Activated CD4-positive, alpha-beta T cell treated with anti-CD3 and anti-CD28 coated beads, Interleukin-2, amount 10 ng/mL, durations not matched to agents 7 days and 5 days (primary cell): ENCODE data around the gene IL36B. TPM values are rescaled to one million over a fixed set of nuclear protein-coding genes. Genes with fewer than 3 reads are reported as not detected.
A peak's percentile ranks its signal among the peaks of the same experiment; 100 is the strongest.

Source experiments
- CTCF ChIA-PET: fragments of 350-600 bp; sonication (Branson Sonifier 250); formaldehyde crosslinking; loops from one replicate; lab custom pipeline; 2021; ENCODE audit warnings: antibody characterized with exemption; lab: Charles Lee
- POLR2A ChIA-PET: fragments of 350-600 bp; sonication (Branson Sonifier 250); formaldehyde crosslinking; loops from one replicate; lab custom pipeline; 2021; ENCODE audit warnings: antibody characterized with exemption; lab: Charles Lee
- DNase-seq: peaks from one replicate; pipeline ENCODE4 v3.0.0-alpha.2; 2020
- H3K27ac Mint-ChIP-seq: one replicate; pipeline ENCODE4 v1.8.0; 2021; ENCODE audit warnings: mild to moderate bottlenecking, moderate library complexity, mixed read lengths
- H3K27me3 Mint-ChIP-seq: one replicate; pipeline ENCODE4 v1.8.0; 2021; ENCODE audit warnings: mixed read lengths
- H3K36me3 Mint-ChIP-seq: one replicate; pipeline ENCODE4 v1.8.0; 2021; ENCODE audit warnings: low read depth, mixed read lengths
- H3K4me1 Mint-ChIP-seq: one replicate; pipeline ENCODE4 v1.8.0; 2021; ENCODE audit warnings: mixed read lengths
- H3K4me3 Mint-ChIP-seq: one replicate; pipeline ENCODE4 v1.8.0; 2021; ENCODE audit warnings: mild to moderate bottlenecking, moderate library complexity, mixed read lengths
- H3K9me3 Mint-ChIP-seq: one replicate; pipeline ENCODE4 v1.8.0; 2021; ENCODE audit warnings: mixed read lengths
- total RNA-seq, 2 experiments: library from RNA; stranded (reverse); gene quantifications; one replicate each; pipeline ENCODE4 v1.2.3, GENCODE V29; 2021

Gene IL36B
- total RNA-seq, 2 experiments from 2014 or later, result not detected

DNA sequence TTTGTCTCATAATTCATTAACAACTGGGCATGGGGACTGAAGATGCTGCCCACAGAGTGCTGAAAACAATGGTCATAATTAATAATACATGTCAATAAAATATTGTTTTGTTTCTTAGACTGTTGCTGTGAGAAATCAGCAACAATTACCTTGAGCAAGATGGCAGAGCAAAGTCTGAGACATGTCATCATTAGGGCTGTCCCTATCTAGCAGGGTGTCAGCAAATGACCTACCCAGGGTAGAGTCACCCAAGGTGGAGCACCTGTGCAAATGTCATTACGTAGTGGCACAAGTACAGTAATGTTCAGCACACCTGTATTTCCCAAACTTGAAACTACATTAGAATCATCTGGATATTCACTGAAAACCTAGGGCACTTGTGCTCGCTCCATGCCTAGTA is 58.0 kb downstream of the IL36B start:
- Mint-ChIP-seq H3K4me3 (no peak overlapping the region), H3K4me1 (peaks cover 36% of the 10 kb centered on the region)
- POLR2A ChIA-PET, result no interaction called here

GRCh38 chr2:112993831-112994230 is 58.8 kb downstream of the IL36B start:
- ChIA-PET POLR2A (no interaction called here), CTCF (no interaction called here)
- DNase-seq, result no peak
- Mint-ChIP-seq H3K4me3 (no peak overlapping the region), H3K9me3 (peaks cover 42% of the 10 kb centered on the region), H3K36me3 (peaks cover 37% of the 10 kb centered on the region), H3K27ac (no peak overlapping the region), H3K27me3 (peaks cover 7% of the 10 kb centered on the region), H3K4me1 (peaks cover 36% of the 10 kb centered on the region)

More for the DNA sequence above, 58.0 kb downstream of the IL36B start:
- Mint-ChIP-seq H3K27me3 (peaks cover 7% of the 10 kb centered on the region), H3K36me3 (peaks cover 42% of the 10 kb centered on the region), H3K27ac (no peak overlapping the region), H3K9me3 (peaks cover 44% of the 10 kb centered on the region)
- DNase-seq, result no peak
- CTCF ChIA-PET, result no interaction called here

DNA sequence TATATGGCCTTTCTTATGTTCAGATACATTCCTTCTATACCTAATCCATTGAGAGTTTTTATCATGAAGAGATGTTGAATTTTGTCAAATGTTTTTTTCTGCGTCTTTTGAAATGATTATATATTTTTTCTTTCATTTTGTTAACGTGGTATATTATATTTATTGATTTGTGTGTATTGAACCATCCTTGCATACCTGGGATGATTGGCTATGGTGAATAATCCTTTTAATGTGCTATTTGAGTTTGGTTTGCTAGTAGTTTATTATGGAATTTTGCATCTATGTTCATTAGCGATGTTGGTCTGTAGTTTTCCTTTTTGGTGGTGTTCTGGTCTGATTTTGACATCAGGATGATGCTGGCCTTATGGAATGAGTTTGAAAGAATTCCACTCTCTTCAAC is 63.1 kb downstream of the IL36B start:
- POLR2A ChIA-PET, result interaction anchor here (0.7 kb wide), 1 partner anchor 10 kb away, joined by 3 read pairs; no protein-coding TSS in a partner anchor
- CTCF ChIA-PET, result no interaction called here

DNA sequence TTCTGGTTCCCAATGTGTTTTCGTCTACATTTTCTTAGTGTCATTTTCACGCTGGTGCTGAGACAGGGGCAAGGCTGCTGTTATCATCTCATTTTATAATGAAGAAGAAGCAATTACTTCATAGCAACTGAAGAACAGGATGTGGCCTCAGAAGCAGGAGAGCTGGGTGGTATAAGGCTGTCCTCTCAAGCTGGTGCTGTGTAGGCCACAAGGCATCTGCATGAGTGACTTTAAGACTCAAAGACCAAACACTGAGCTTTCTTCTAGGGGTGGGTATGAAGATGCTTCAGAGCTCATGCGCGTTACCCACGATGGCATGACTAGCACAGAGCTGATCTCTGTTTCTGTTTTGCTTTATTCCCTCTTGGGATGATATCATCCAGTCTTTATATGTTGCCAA is 67.6 kb downstream of the IL36B start:
- Mint-ChIP-seq H3K27me3 (peaks cover 2% of the 10 kb centered on the region), H3K9me3 (peaks cover 21% of the 10 kb centered on the region), H3K4me3 (no peak overlapping the region), H3K27ac (peak overlapping the region; percentile 58), H3K36me3 (peaks cover 11% of the 10 kb centered on the region), H3K4me1 (peaks cover 25% of the 10 kb centered on the region)
- ChIA-PET CTCF (interaction anchor here (0.7 to 1.2 kb wide), 3 partner anchors 15 to 29 kb away, joined by 3 read pairs; no protein-coding TSS in a partner anchor), POLR2A (interaction anchor here (0.9 kb wide), 1 partner anchor 11 kb away, joined by 3 read pairs; no protein-coding TSS in a partner anchor)
- peak; percentile 66 for DNase-seq

More for the DNA sequence above, 63.1 kb downstream of the IL36B start:
- Mint-ChIP-seq H3K4me3 (no peak overlapping the region), H3K4me1 (peaks cover 19% of the 10 kb centered on the region), H3K27ac (no peak overlapping the region), H3K9me3 (peaks cover 48% of the 10 kb centered on the region), H3K36me3 (peaks cover 35% of the 10 kb centered on the region), H3K27me3 (peaks cover 9% of the 10 kb centered on the region)
- no peak for DNase-seq

DNA sequence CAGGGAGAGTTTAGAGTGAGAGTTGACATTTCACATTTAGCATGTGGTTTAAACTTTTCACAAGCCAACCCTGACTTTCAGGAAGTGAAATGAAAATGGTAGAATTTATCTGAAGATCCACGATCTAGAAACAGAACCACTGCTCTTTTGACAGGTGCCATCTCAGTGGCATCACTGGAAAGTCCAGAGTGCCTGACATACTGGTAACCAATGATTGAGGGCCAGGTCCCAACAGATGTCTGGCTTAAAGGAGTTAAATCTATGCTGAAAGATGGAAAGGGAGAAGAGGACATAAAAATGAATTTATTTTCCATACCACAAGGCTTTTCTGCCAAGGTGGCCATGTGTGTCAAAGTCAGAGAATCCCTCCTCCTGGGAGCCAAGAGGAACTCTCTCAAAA is 72.1 kb downstream of the IL36B start:
- DNase-seq, result no peak
- no peak overlapping the region for H3K4me3 Mint-ChIP-seq
- H3K36me3 Mint-ChIP-seq, result no peaks in the 10 kb centered on the region
- CTCF ChIA-PET, result interaction anchor here (1.1 to 1.2 kb wide), 2 partner anchors 39 to 231 kb away, joined by 4 read pairs; no protein-coding TSS in a partner anchor
- peaks cover 26% of the 10 kb centered on the region for H3K4me1 Mint-ChIP-seq
- POLR2A ChIA-PET, result no interaction called here
- no peak overlapping the region for H3K27ac Mint-ChIP-seq
- no peaks in the 10 kb centered on the region for H3K9me3 Mint-ChIP-seq
- no peaks in the 10 kb centered on the region for H3K27me3 Mint-ChIP-seq

DNA sequence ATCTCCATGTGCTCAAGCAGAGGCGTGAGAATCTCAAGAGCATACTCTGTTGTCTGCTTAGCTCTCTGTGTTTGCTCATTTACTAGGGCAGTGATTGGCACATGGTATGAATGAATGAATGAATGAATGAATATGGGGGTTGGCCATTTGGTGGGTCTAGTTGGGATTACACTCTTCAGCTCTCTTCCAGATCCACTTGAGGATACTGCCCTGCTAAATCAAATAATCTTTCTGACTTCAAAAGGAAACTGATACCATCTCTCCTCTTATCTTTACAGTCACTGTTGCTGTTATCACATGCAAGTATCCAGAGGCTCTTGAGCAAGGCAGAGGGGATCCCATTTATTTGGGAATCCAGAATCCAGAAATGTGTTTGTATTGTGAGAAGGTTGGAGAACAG is 72.9 kb downstream of the IL36B start:
- Mint-ChIP-seq H3K9me3 (no peaks in the 10 kb centered on the region), H3K27ac (no peak overlapping the region), H3K36me3 (no peaks in the 10 kb centered on the region), H3K4me3 (no peak overlapping the region), H3K27me3 (peaks cover 1% of the 10 kb centered on the region), H3K4me1 (peaks cover 19% of the 10 kb centered on the region)
- DNase-seq, result no peak
- ChIA-PET CTCF (interaction anchor here (0.6 to 1.3 kb wide), 5 partner anchors 10 to 230 kb away, joined by 3 to 4 read pairs (median 3); no protein-coding TSS in a partner anchor), POLR2A (interaction anchor here (0.6 kb wide), 1 partner anchor 10 kb away, joined by 3 read pairs; no protein-coding TSS in a partner anchor)

DNA sequence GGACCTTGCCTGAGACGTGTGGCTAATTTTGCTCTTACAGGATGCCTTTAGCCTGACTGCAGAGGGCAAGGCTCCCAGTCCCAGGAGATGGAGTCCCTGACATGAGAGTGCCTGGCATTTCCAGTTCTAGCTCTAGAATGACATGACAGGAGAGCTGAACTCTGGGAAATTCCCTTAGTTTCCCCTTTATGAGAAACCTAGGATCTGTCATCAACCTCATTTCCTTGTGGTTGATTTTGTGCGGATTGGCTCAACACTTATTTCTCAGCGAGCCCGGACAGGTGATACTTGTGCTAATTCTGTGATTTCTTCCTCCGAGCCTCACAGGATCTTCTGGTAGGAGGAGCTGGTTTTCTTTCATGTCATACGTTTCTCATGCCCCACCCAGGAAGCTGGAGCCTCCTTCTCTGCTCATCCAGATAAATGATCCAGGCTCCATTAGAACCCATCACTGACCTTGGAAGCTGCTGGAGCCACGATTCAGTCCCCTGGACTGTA is 75.1 kb downstream of the IL36B start, which contains the start of gene IL36G:
Gene IL36G, plus strand, starts transcription at position 448 of the 498 bp plus-strand sequence. CDS start 633 bp downstream, outside the sequence.
- H3K4me1 Mint-ChIP-seq, result peaks cover 15% of the 10 kb centered on the region
- peaks cover 2% of the 10 kb centered on the region for H3K27me3 Mint-ChIP-seq
- CTCF ChIA-PET, result interaction anchor here (0.8 to 2.4 kb wide), 3 partner anchors 9 to 18 kb away, joined by 3 to 6 read pairs (median 6); no protein-coding TSS in a partner anchor
- H3K36me3 Mint-ChIP-seq, result no peaks in the 10 kb centered on the region
- H3K9me3 Mint-ChIP-seq, result no peaks in the 10 kb centered on the region
- POLR2A ChIA-PET, result no interaction called here
- H3K27ac Mint-ChIP-seq, result no peak within 1 kb of the TSS
- no peak for DNase-seq
- H3K4me3 Mint-ChIP-seq, result no peak within 1 kb of the TSS

Other genes with a start within 250 kb of the IL36B start
- not detected for gene IL1B, start 216.1 kb downstream of the IL36B start, total RNA-seq
- gene IL37, start 141.7 kb downstream of the IL36B start, total RNA-seq, result not detected
- gene IL36G, start 74.9 kb downstream of the IL36B start, total RNA-seq, result not detected
- not detected for gene IL36A, start 47.4 kb downstream of the IL36B start, total RNA-seq
- gene IL36RN, start 6.3 kb upstream of the IL36B start, total RNA-seq, result not detected
- gene IL1F10, start 15.1 kb upstream of the IL36B start, total RNA-seq, result not detected
- gene IL1RN, start 74.7 kb upstream of the IL36B start, total RNA-seq, result under 1 TPM; 0.37 to 0.48 TPM
- 100 to 1,000 TPM; 329 to 335 TPM for gene PSD4, start 121.1 kb upstream of the IL36B start, total RNA-seq
- gene PAX8, start 226.1 kb upstream of the IL36B start, total RNA-seq, result under 1 TPM; 0.69 to 0.74 TPM